GM19239 (cell line): ENCODE results near the gene CEP85L.

ENCODE experiments used
- DNase-seq: peaks from one replicate; pipeline ENCODE4 v3.0.0; 2011; ENCODE audit warnings: low spot score; ENCODE audit not compliant: insufficient read length
- FAIRE-seq: peaks from 2 replicates; lab custom pipeline; 2011; peaks lifted over from hg19 to GRCh38; lab: Jason Lieb, UNC

CEP85L gene

GRCh38 chr6:118511930-118512715 lies 139.3 kb downstream of the CEP85L start:
- FAIRE-seq: no peak
- DNase-seq: no peak

DNA sequence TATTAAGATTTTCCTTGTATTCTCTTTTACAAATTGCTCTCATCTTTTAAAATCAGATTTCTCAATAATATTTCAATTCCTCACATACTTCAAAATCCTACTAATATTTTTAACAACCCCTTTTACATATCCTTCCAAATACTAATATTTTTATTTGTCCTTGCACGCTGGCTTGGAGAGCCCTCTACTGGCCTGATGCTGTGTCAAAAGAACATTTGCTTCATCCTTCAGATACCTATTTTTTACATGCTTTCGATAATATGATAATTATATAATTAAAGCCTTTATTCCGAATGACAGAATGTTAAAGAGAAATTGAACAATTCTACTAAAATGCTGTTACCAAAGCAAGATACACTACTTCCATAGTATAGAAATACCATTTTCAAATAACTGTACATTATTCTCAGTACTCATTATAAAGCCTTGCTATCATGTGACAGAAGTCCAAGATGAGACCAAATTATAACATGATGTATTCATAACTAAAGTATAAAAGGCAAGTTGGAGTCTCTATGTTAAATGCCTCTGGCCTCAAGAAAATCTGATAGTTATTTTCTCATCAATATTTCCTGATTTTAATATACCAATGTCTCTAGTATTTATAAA lies 142.3 kb downstream of the CEP85L start:
- DNase-seq (no peak), FAIRE-seq (no peak)

DNA sequence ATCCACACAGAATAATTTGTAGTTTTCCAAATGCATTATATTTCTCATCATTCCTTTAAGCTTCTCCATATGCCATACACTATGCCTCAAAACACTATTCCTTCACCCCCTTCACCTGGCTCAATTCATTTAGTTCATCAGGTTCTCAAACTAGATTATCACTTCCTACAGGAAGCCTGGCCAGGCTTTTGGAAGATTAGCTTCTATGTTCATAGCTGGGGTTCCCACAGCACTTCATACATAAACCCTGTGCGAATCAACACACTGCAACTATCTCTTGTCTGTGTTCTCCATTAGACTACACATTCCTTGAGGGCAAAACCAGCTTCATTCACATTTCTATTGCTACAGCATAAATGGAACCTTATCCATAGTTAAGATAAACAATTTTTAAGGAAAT lies 143.8 kb downstream of the CEP85L start:
- FAIRE-seq (no peak), DNase-seq (no peak)

GRCh38 chr6:118506071-118506638 lies 145.2 kb downstream of the CEP85L start:
- DNase-seq (no peak), FAIRE-seq (no peak)

DNA sequence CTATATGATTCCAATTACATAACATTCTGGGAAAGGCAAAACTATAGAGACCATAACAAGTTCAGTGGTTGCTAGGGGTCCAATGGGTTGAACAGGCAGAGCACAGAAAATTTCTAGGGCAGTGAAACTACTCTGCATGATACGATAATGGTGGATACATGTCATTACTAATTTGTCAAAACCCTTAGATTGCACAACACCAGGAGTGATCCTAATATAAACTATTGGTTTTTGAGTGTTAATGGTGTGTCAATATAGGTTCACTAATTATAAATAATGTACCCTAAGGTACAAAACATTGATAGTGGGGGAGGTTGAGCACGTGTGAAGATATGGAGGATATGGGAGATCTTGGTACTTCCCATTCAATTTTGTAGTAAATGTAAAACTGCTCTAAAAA lies 145.7 kb downstream of the CEP85L start:
- DNase-seq (no peak), FAIRE-seq (no peak)

GRCh38 chr6:118504611-118505010 lies 146.8 kb downstream of the CEP85L start:
- no peak for FAIRE-seq
- no peak for DNase-seq

GRCh38 chr6:118502169-118502568 lies 149.2 kb downstream of the CEP85L start:
- DNase-seq (no peak), FAIRE-seq (no peak)

DNA sequence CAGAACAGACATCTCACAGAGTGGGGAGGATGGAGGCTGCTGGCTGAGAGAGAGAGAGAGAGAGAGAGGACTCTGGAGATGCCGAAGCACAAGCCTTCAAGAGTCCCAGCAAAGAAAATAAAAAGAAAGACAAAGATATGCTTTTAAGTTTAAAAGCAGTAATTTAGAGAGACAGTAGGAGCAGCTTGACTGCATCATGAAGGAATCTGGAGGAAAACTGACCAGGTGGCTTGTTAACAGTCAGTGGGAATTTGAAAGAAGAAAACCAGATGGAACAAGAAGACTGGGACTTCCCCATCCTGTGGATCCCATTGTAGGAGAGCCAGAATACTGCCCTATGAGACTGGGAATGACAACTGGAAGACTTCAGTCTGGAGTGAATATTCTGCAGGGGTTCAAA lies 149.6 kb downstream of the CEP85L start:
- DNase-seq: no peak

DNA sequence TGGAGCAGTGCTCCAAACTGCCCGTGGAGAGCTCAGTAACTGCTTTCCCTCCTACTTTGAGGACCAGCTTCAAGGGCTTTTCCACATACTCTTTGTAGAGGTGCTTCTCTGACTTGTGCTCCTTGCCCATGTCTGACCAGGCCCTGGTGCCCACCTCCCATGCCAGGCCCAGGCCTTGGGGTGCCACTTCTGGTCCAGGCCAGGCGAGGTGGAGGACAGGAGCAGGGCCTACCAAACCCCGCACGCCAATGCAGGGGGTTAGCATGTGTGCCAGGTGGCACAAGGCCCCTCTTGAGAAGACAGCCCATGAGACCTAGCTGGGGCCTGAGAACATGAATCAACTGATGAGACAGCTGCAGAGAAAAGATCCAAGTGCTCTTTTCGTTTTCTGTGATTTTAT lies 150.3 kb downstream of the CEP85L start:
- DNase-seq (no peak), FAIRE-seq (no peak)

More for the DNA sequence above, 149.6 kb downstream of the CEP85L start:
- no peak for FAIRE-seq

- DNase-seq: no peak
- no peak for FAIRE-seq
Observed at GRCh38 chr6:118500130-118501015, 151.0 kb downstream of the CEP85L start.

DNA sequence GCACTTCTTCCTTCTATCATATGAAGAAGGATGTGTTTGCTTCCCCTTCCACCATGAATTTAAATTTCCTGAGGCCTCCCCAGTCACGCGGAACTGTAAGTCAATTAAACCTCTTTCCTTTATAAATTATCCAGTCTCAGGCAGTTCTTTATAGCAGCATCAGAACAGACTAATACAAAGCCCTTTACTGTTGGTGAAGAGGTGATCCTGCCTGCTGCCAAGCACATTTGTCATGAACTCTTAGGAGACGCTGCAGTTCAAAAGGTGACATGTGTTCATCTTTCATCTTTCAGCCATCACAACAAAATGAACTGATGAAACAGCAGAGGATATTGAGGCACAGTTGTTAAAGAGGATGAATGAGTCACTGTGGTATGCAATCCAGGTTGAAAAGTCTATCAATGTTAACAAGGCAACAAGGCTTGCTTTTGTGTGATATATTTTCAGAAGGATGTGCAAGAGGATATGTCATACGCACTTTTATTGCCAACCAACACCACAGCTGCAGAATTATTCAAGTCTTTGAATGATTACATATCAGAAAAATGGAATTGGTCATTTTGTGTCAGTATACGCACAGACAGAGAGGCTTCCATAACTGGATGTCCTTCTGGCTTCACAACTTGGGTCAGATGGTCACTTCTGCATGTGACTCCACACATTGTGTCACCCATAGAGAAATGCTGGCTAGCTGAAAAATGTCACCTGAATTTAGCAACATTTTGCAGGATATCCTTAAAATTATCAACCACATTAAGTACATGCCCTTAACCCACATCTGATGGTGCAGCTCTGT lies 155.7 kb downstream of the CEP85L start:
- FAIRE-seq: no peak
- DNase-seq: no peak

- no peak for DNase-seq
Observed at GRCh38 chr6:118494091-118494490, 157.3 kb downstream of the CEP85L start.

DNA sequence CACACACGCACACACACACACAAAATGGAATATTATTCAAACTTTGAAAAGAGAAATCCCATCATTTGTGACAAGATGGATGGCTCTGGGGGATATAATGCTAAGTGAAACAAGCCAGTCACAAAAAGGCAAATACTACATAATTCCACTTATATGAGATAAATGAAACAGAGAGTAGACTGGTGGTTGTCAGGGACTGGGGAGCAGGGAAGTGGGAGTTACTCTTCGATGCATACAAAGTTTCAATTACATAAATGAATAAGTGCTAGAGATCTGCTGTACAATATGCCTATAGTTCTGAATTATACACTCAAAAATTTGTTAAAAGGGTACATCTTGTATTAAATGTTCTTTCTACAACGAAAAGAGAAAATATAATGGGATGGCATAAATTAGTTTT lies 161.4 kb downstream of the CEP85L start:
- FAIRE-seq: no peak
- no peak for DNase-seq

More at GRCh38 chr6:118494091-118494490, 157.3 kb downstream of the CEP85L start:
- FAIRE-seq: no peak

GRCh38 chr6:118488631-118489030 lies 162.8 kb downstream of the CEP85L start:
- FAIRE-seq (no peak), DNase-seq (no peak)

- peak; percentile 76 for FAIRE-seq
- DNase-seq: no peak
Observed at GRCh38 chr6:118485601-118486550, 165.5 kb downstream of the CEP85L start.

- DNase-seq (no peak), FAIRE-seq (no peak)
Observed at GRCh38 chr6:118476551-118476950, 174.8 kb downstream of the CEP85L start.

DNA sequence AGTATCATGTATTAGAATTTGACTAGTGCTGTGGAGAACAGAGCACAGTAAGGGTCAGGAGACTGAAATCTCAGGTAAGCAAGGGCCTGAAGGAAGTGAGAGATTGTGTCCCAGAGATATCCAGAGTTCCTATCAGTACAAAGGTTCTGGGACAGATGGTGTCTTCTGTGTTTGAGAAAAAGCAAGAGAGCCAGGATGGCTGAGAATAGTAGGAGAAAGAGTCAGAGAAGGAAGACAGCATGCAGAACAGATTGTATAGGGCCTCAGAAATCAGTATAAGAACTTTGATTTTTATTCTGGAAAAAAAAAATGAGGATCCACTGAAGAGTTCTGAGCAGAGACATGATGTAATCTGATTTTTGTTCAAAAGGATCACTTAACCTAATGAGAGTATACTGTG lies 178.1 kb downstream of the CEP85L start:
- DNase-seq (no peak), FAIRE-seq (no peak)

DNA sequence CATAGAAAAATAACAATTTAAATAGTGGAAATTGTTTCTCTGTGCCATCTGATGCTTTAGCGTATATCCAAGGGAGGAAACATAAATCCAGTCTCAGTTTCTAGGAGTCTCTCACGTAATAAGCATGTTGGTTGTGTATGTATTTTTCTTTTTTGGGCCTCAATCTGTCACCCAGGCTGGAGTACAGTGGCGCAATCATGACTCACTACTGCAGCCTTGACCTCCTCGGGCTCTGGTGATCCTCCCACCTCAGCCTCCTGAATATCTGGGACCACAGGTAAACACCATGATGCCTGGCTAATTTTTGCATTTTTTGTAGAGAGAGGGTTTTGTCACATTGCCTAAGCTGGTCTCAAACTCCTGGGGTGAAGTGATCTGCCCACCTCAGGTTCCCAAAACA lies 181.9 kb downstream of the CEP85L start:
- no peak for DNase-seq
- FAIRE-seq: no peak
